H9 (cell line): ENCODE measurements around the gene TFIP11. TPM values are rescaled to one million over a fixed set of nuclear protein-coding genes. Genes with fewer than 3 reads are reported as not detected.

Experiments
- DNase-seq: peaks from one replicate; pipeline ENCODE4 v3.0.0-alpha.2; 2017
- H2AFZ ChIP-seq: one replicate; pipeline ENCODE4 v1.6.1; 2013; ENCODE audit warnings: mild to moderate bottlenecking, low read length, control low read depth, moderate library complexity
- H2AK5ac ChIP-seq: 2 replicates; pipeline ENCODE4 v1.6.1; 2013; ENCODE audit warnings: low read length, control low read depth, mixed read lengths; ENCODE audit not compliant: insufficient read length
- H2BK120ac ChIP-seq: one replicate; pipeline ENCODE4 v1.6.1; 2013; ENCODE audit warnings: low read depth, mild to moderate bottlenecking, low read length, control low read depth, inconsistent platforms; ENCODE audit not compliant: poor library complexity, severe bottlenecking
- H2BK12ac ChIP-seq: 2 replicates; pipeline ENCODE4 v1.6.1; 2013; ENCODE audit warnings: low read length, control low read depth, mixed read lengths, low read depth; ENCODE audit not compliant: insufficient read length
- H2BK15ac ChIP-seq: 2 replicates; pipeline ENCODE4 v1.6.1; 2013; ENCODE audit warnings: low read depth, low read length, control low read depth
- H2BK20ac ChIP-seq: one replicate; pipeline ENCODE4 v1.6.1; 2013; ENCODE audit warnings: low read depth, mild to moderate bottlenecking, low read length, control low read depth, inconsistent platforms; ENCODE audit not compliant: poor library complexity, severe bottlenecking
- H2BK5ac ChIP-seq: 2 replicates; pipeline ENCODE4 v1.6.1; 2013; ENCODE audit warnings: low read length, control low read depth, mixed read lengths; ENCODE audit not compliant: insufficient read length
- H3K14ac ChIP-seq: 2 replicates; pipeline ENCODE4 v1.6.1; 2013; ENCODE audit warnings: low read length, control low read depth; ENCODE audit not compliant: insufficient read depth
- H3K18ac ChIP-seq: 2 replicates; pipeline ENCODE4 v1.6.1; 2013; ENCODE audit warnings: low read depth, mild to moderate bottlenecking, mixed read lengths, low read length, control low read depth; ENCODE audit not compliant: insufficient read length
- H3K23ac ChIP-seq: 2 replicates; pipeline ENCODE4 v1.6.1; 2013; ENCODE audit warnings: low read length, control low read depth, mixed read lengths, low read depth; ENCODE audit not compliant: insufficient read length
- H3K23me2 ChIP-seq: 2 replicates; pipeline ENCODE4 v1.6.1; 2013; ENCODE audit warnings: low read depth, mild to moderate bottlenecking, mixed read lengths, low read length, control low read depth; ENCODE audit not compliant: insufficient read length, poor library complexity, severe bottlenecking
- H3K27ac ChIP-seq: 2 replicates; pipeline ENCODE4 v1.5.1; 2013; ENCODE audit warnings: low read length, control low read depth, mixed read lengths, low read depth; ENCODE audit not compliant: insufficient read length
- H3K27me3 ChIP-seq: 2 replicates; pipeline ENCODE4 v1.6.1; 2013; ENCODE audit warnings: low read length, control low read depth, inconsistent platforms; ENCODE audit not compliant: insufficient read depth
- H3K4ac ChIP-seq: 2 replicates; pipeline ENCODE4 v1.6.1; 2013; ENCODE audit warnings: low read depth, mild to moderate bottlenecking, control low read depth, inconsistent platforms, low read length, moderate library complexity
- H3K4me1 ChIP-seq: 2 replicates; pipeline ENCODE4 v1.6.1; 2013; ENCODE audit warnings: low read length, control low read depth, inconsistent platforms; ENCODE audit not compliant: insufficient read depth
- H3K4me2 ChIP-seq: 2 replicates; pipeline ENCODE4 v1.6.1; 2013; ENCODE audit warnings: low read length, control low read depth, mixed read lengths; ENCODE audit not compliant: insufficient read length, insufficient read depth
- H3K56ac ChIP-seq: 2 replicates; pipeline ENCODE4 v1.6.1; 2013; ENCODE audit warnings: low read depth, mild to moderate bottlenecking, mixed read lengths, low read length, control low read depth; ENCODE audit not compliant: insufficient read length
- H3K79me1 ChIP-seq: 2 replicates; pipeline ENCODE4 v1.6.1; 2013; ENCODE audit warnings: low read depth, mild to moderate bottlenecking, moderate library complexity, low read length, control low read depth, inconsistent platforms; ENCODE audit not compliant: insufficient read depth, poor library complexity, severe bottlenecking
- H3K79me2 ChIP-seq: 2 replicates; pipeline ENCODE4 v1.6.1; 2013; ENCODE audit warnings: low read length, control low read depth, inconsistent platforms; ENCODE audit not compliant: insufficient read depth
- H3K9ac ChIP-seq: 2 replicates; pipeline ENCODE4 v1.6.1; 2013; ENCODE audit warnings: low read length, control low read depth, mixed read lengths; ENCODE audit not compliant: insufficient read length; ENCODE audit errors: extremely low read depth
- H3K9me3 ChIP-seq: one replicate; pipeline ENCODE4 v1.6.1; 2013; ENCODE audit warnings: low read depth, low read length, inconsistent platforms; ENCODE audit not compliant: control insufficient read depth
- H3T11ph ChIP-seq: one replicate; pipeline ENCODE4 v1.6.1; 2013; ENCODE audit warnings: mild to moderate bottlenecking, low read length, control low read depth, inconsistent platforms
- H4K20me1 ChIP-seq: one replicate; pipeline ENCODE4 v1.6.1; 2013; ENCODE audit not compliant: control insufficient read depth, insufficient read length, insufficient read depth
- H4K5ac ChIP-seq: 2 replicates; pipeline ENCODE4 v1.6.1; 2013; ENCODE audit warnings: low read depth, mild to moderate bottlenecking, mixed read lengths, low read length, control low read depth; ENCODE audit not compliant: insufficient read length
- H4K8ac ChIP-seq: replicated peaks from 2 replicates; pipeline ENCODE4 v1.6.1; 2013; ENCODE audit warnings: low read length, control low read depth, mixed read lengths, low read depth; ENCODE audit not compliant: insufficient read length
- H4K91ac ChIP-seq: 2 replicates; pipeline ENCODE4 v1.6.1; 2013; ENCODE audit warnings: low read depth, mild to moderate bottlenecking, moderate library complexity, mixed read lengths, low read length, control low read depth; ENCODE audit not compliant: insufficient read length
- H3K27ac Mint-ChIP-seq, 3 experiments: 2 replicates in 2 of 3; 3 replicates in 1 of 3; pipeline ENCODE4 v1.8.0; 2020 to 2021; ENCODE audit warnings: mixed read lengths in 3 of 3, mild to moderate bottlenecking in 1 of 3, moderate library complexity in 1 of 3
- H3K27me3 Mint-ChIP-seq: 2 replicates; pipeline ENCODE4 v1.8.0; 2021; ENCODE audit warnings: low read depth, mild to moderate bottlenecking, moderate library complexity, mixed read lengths
- H3K36me3 Mint-ChIP-seq, 3 experiments: 2 replicates in 2 of 3; 3 replicates in 1 of 3; pipeline ENCODE4 v1.8.0; 2020 to 2021; ENCODE audit warnings: low read depth in 3 of 3, mixed read lengths in 3 of 3; ENCODE audit not compliant: insufficient read depth in 1 of 3
- H3K4me1 Mint-ChIP-seq, 2 experiments: 2 replicates each; pipeline ENCODE4 v1.8.0; 2020; ENCODE audit warnings: mixed read lengths in 2 of 2
- H3K4me3 Mint-ChIP-seq, 2 experiments: 2 replicates in 1 of 2; 3 replicates in 1 of 2; pipeline ENCODE4 v1.8.0; 2020 to 2021; ENCODE audit warnings: mild to moderate bottlenecking in 2 of 2, mixed read lengths in 2 of 2, moderate library complexity in 1 of 2
- H3K9me3 Mint-ChIP-seq, 2 experiments: 2 replicates in 1 of 2; 3 replicates in 1 of 2; pipeline ENCODE4 v1.8.0; 2020; ENCODE audit warnings: mild to moderate bottlenecking in 2 of 2, mixed read lengths in 2 of 2, moderate library complexity in 1 of 2
- WGBS: extraction: QIAGEN DNeasy Blood & Tissue Kit; methylation state at CpG from one replicate; pipeline ENCODE4 v1.1.7; 2013; ENCODE audit warnings: missing lambda C conversion rate, low lambda C conversion rate, mixed read lengths; ENCODE audit not compliant: insufficient read length; ENCODE audit errors: extremely low coverage; 5-methylcytosine and 5-hydroxymethylcytosine counted together
- total RNA-seq: library from RNA; stranded (reverse); gene quantifications from 2 replicates; pipeline ENCODE4 v1.2.1, GENCODE V29; 2021
- TF ChIP-seq, protein P1 (sequence below): fragments of 200-600 bp; sonication (generic); conservative IDR thresholded peaks from 3 replicates; pipeline ENCODE4 v1.8.0; 2021; ENCODE audit warnings: antibody characterized with exemption, mild to moderate bottlenecking

The TFIP11 gene
- total RNA-seq, 1 experiment from 2014 or later = 36.4 TPM

DNA sequence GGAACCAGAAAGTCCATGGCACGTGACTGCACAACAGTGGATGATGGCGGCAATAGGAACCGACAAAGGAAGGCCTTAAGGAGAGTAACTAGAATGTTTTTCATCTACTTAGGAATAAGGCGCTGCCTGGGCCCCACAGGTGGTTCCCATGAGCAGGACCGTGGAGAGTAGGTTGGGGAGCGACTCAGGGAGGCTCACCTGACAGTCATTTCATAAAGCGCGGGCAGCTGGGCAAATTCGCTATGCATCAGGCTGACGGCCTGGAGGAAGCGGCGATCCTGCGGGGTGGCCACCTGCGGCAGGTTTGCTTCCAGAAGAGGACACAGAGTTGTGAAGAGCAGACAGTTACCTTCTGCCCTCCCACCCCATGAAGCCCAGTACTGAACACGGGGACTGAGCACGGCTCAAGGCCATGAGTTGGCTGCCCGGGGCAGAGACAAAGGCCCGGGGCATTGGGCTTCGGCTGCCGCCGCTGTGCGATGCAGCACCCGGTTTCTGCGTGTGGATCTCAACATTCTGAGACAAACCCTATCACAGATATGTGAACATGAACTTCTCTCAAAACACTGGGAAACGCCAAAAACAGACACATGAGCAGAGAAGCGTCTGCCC, 54.5 kb downstream of the TFIP11 start:
- Histone ChIP-seq H2BK20ac (no peak overlapping the region), H3K79me1 (no peaks in the 10 kb centered on the region), H3K4me2 (no peak overlapping the region), H3K23me2 (no peaks in the 10 kb centered on the region), H3K9ac (no peak overlapping the region), H4K8ac (no peak overlapping the region), H4K20me1 (no peaks in the 10 kb centered on the region), H4K5ac (no peak overlapping the region), H2BK12ac (no peak overlapping the region), H4K91ac (no peak overlapping the region), H2AK5ac (no peak overlapping the region), H2BK120ac (no peak overlapping the region), H3K4ac (no peak overlapping the region), H3K18ac (no peak overlapping the region), H3T11ph (no peak overlapping the region), H3K23ac (no peak overlapping the region), H2AFZ (no peak overlapping the region), H3K56ac (no peak overlapping the region), H3K27me3 (no peaks in the 10 kb centered on the region), H2BK15ac (no peak overlapping the region), H3K79me2 (no peaks in the 10 kb centered on the region; the same call in 1 of the 2 replicates), H2BK5ac (no peak overlapping the region), H3K14ac (no peak overlapping the region), H3K4me1 (no peaks in the 10 kb centered on the region), H3K9me3 (no peaks in the 10 kb centered on the region), H3K27ac (no peak overlapping the region)
- WGBS = no CpG with 5 or more reads among the region's 26 CpGs
- no peak for DNase-seq
- H3K27me3 Mint-ChIP-seq = no peaks in the 10 kb centered on the region
- H3K4me3 Mint-ChIP-seq = no peak overlapping the region
- H3K9me3 Mint-ChIP-seq = no peaks in the 10 kb centered on the region
- peaks cover 5% of the 10 kb centered on the region in 2 experiments for H3K4me1 Mint-ChIP-seq
- H3K27ac Mint-ChIP-seq = no peak overlapping the region
- H3K36me3 Mint-ChIP-seq = peaks cover 20 to 52% (median 50%) of the 10 kb centered on the region in 3 experiments; a peak in 6 of 7 replicates
- TF ChIP-seq, protein P1, sequence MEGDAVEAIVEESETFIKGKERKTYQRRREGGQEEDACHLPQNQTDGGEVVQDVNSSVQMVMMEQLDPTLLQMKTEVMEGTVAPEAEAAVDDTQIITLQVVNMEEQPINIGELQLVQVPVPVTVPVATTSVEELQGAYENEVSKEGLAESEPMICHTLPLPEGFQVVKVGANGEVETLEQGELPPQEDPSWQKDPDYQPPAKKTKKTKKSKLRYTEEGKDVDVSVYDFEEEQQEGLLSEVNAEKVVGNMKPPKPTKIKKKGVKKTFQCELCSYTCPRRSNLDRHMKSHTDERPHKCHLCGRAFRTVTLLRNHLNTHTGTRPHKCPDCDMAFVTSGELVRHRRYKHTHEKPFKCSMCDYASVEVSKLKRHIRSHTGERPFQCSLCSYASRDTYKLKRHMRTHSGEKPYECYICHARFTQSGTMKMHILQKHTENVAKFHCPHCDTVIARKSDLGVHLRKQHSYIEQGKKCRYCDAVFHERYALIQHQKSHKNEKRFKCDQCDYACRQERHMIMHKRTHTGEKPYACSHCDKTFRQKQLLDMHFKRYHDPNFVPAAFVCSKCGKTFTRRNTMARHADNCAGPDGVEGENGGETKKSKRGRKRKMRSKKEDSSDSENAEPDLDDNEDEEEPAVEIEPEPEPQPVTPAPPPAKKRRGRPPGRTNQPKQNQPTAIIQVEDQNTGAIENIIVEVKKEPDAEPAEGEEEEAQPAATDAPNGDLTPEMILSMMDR = no peak
